GM12892 (cell line): ENCODE measurements around the gene AP3D1. TPM values are rescaled to one million over a fixed set of nuclear protein-coding genes. Genes with fewer than 3 reads are reported as not detected.
"Not testable (repeated sequence)": the region's sequence is repeated elsewhere in the genome, so short reads cannot be mapped to it uniquely, and the experiment has no call there.

Experiments
- DNase-seq: peaks from one replicate; pipeline ENCODE4 v3.0.0; 2011; ENCODE audit not compliant: insufficient read length
- FAIRE-seq: peaks from 2 replicates; lab custom pipeline; 2011; peaks lifted over from hg19 to GRCh38; lab: Jason Lieb, UNC
- POLR2A ChIP-seq: IDR thresholded peaks from 2 replicates; pipeline ENCODE4 v1.6.1; 2011; ENCODE audit warnings: low read depth, low read length, control low read depth
- POLR2AphosphoS5 ChIP-seq: IDR thresholded peaks from 2 replicates; pipeline ENCODE4 v1.6.1; 2011; ENCODE audit warnings: low read depth, low read length, control low read depth
- TAF1 ChIP-seq: IDR thresholded peaks from 2 replicates; pipeline ENCODE4 v1.6.1; 2011; ENCODE audit warnings: low read depth, mild to moderate bottlenecking, control low read depth, low read length, borderline replicate concordance
- polyA plus RNA-seq: library from polyadenylated mRNA; unstranded; fragments of >200 nt; gene quantifications from one replicate; pipeline ENCODE4 v1.2.1, GENCODE V29; 2012; ENCODE audit warnings: missing spikeins, inconsistent platforms; ENCODE audit not compliant: missing spikeins

Gene AP3D1
- polyA plus RNA-seq: 41.7 TPM

- FAIRE-seq: peak; percentile 99
- TF ChIP-seq POLR2A (peak; percentile 49; the same call in 1 of the 2 replicates), TAF1 (no peak; the same call in 1 of the 2 replicates), POLR2AphosphoS5 (no peak)
- DNase-seq: peak; percentile 99
Observed at GRCh38 chr19:2151339-2152229, at the start of gene AP3D1. Gene AP3D1 (minus strand): TSS chr19:2151566. CDS start chr19:2151334, 232 bp downstream.

DNA sequence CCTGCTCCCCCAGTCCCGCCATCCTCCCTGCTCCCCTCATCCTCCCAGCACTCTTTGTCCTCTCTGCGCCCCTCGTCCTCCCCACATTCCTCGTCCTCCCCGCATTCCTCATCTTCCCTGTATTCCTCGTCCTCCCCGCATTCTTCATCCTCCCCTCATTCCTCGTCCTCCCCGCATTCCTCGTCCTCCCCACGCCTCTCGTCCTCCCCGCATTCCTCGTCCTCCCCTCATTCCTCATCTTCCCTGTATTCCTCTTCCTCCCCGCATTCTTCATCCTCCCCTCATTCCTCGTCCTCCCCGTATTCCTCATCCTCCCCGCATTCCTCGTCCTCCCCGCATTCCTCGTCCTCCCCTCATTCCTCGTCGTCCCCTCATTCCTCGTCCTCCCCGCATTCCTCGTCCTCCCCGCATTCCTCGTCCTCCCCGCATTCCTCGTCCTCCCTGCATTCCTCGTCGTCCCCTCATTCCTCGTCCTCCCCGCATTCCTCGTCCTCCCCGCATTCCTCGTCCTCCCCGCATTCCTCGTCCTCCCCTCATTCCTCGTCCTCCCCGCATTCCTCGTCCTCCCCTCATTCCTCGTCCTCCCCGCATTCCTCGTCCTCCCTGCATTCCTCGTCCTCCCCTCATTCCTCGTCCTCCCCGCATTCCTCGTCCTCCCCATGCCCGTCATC is 49.4 kb upstream of the AP3D1 start:
- not testable (repeated sequence) for DNase-seq, FAIRE-seq

DNA sequence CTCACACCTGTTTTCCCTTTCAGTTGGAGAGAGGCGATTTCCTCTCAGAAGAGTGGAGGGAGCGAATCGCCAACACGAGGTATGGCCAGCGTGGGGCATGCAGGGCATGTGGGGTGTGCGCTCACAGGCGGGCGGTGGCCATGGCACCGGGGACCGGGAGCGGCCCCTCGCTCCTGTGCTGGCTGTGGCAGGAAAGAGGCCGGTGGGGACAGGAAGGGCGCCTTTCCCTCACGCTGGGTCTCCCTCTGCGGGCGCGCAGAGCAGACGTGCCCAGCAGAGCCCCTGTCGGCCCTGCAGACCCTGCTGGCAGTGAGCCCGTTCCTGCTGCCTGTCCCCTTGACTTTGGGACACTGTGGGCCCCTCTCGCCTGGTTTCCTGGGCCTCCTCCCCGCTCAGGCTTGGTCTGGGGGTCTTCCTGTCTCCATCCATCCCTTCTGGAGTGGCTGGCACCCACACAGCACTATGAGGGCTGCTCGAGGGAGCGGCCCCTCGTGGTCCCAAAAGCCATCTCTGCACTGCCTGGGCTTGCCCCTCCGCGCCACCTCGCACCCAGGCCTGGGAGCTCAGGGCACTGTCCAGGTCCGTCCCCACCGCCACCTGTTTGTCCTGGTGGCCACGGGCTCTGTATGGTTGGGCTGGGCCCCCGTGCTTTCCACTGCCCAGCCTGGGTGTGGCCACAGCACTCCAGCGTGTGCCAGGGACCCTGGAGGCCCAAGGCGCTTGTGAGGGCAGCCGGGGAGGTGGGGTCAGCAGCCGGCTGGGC is 48.7 kb upstream of the AP3D1 start:
- no peak for DNase-seq
- TF ChIP-seq POLR2A (no peak), TAF1 (no peak), POLR2AphosphoS5 (no peak)
- FAIRE-seq: no peak

- DNase-seq (peak; percentile 62), FAIRE-seq (no peak)
- no peak for TF ChIP-seq POLR2AphosphoS5
- TF ChIP-seq TAF1: no peak
- no peak for TF ChIP-seq POLR2A
Observed at GRCh38 chr19:2199215-2199614, 47.8 kb upstream of the AP3D1 start.

DNA sequence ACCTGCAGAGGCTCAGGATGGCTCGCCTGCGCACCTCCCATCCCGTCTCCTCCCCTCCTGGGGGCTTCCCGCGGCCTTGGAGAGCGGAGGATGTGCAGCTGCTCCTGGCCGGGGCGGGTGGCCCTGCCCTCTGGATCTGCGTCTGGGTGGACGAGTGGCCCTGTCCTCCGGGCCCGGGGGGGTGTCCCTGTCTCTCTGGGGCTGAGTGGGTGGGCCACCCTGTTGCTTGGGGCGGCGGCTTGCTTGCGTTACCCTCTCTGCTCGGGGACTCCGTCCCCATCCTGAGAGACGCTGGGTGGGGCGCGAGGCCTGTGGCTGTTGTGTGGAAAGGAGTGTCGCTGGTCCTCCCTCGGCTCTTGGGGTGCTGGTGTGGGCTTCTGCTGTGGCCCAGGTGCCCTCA is 47.0 kb upstream of the AP3D1 start:
- TF ChIP-seq TAF1: no peak
- TF ChIP-seq POLR2AphosphoS5: no peak
- no peak for TF ChIP-seq POLR2A
- DNase-seq: no peak
- FAIRE-seq: no peak

DNA sequence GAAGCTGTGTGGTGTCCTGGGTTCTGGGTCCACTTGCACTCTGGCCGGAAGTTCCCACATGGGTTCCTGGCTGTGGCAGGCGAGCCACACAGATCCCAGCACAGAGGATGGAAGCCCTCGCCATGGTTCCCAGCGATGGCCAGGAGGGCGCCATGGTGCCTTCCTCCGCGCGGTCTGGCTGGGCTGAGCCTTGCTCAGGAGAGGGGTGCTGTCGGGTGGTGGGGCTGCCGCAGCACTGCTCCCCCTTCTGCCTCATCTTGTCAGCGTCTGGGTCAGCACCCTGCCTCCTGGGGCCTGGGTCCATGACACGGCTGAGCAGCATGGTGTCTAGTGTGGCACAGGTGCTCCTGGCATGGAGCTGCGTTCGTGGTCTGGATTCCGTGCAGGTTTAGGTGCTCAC is 45.9 kb upstream of the AP3D1 start:
- DNase-seq: no peak
- FAIRE-seq: no peak
- no peak for TF ChIP-seq POLR2A
- TF ChIP-seq TAF1: no peak
- TF ChIP-seq POLR2AphosphoS5: no peak

GRCh38 chr19:2195914-2196313 is 44.5 kb upstream of the AP3D1 start:
- FAIRE-seq (no peak), DNase-seq (no peak)
- TF ChIP-seq POLR2AphosphoS5: no peak
- TF ChIP-seq POLR2A: no peak
- TF ChIP-seq TAF1: no peak

DNA sequence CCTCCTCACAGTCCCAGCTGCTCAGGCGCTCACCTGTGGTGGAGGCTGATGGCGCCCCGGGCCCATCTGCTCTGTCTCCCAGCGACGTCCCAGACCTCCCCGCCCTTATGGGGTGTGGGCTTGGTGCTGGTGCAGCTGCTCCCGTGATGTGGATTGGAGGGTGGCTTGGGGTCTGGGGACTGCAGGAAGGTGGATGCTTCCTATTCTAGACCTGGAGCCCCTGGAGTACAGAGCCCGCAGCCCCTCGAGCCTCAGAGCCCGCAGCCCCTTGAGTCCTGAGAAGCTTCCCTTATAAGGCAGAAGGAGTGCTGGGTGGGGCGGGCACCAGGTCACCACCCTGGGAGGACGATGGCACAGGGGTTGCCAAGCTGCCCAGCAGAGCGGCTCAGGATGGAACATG is 44.0 kb upstream of the AP3D1 start:
- TF ChIP-seq TAF1: no peak
- TF ChIP-seq POLR2AphosphoS5: no peak
- TF ChIP-seq POLR2A: no peak
- no peak for FAIRE-seq

GRCh38 chr19:2194513-2195078 is 43.2 kb upstream of the AP3D1 start:
- no peak for FAIRE-seq
- no peak for DNase-seq
- TF ChIP-seq TAF1 (no peak), POLR2AphosphoS5 (no peak)

More for the DNA sequence above, 44.0 kb upstream of the AP3D1 start:
- DNase-seq: no peak

DNA sequence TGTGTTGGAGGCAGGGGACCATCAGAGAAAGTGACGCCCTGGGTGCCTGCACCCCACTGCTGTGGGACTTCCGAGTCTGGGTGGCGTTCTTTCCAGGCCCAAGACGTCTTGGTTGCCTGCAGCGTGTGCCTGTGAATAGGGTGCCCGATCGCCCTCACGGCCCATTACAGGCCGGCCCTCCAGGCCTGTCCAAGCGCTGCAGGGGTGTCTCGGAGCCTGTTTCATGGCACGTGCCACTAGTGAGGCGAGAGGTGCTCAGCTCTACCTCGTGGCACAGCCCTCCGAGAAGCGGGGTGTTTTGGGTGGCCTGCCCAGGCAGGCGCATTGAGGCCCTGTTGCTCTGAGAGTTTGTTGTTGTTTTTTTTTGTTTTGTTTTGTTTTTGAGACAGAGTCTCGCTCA is 42.4 kb upstream of the AP3D1 start:
- FAIRE-seq: no peak
- TF ChIP-seq POLR2AphosphoS5 (no peak), POLR2A (no peak), TAF1 (no peak)

DNA sequence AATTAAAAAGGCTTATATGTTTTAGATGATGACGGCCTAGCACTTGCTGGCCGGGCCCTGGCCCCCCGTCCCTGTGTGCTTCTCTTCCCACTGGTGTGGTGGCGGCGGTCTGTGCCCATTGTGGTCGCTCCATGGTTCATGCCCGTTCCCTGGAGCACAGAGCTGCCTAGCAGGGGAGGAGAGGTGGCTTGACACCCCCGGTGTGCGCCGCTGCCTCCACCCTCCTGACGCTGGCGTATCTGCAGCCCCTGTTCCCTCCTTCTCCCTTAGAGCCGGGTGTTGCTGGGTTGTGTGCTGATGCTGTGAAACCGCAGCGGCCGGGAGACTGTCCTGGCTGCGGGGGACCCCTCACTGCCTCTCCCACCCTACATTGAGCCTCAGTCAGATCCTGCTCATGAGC is 41.5 kb upstream of the AP3D1 start:
- no peak for FAIRE-seq
- DNase-seq: no peak
- no peak for TF ChIP-seq POLR2A
- no peak for TF ChIP-seq TAF1
- no peak for TF ChIP-seq POLR2AphosphoS5

More for the DNA sequence above, 42.4 kb upstream of the AP3D1 start:
- DNase-seq: no peak
